HepG2 (cell line): ENCODE results near the gene FAM174C. TPM values are rescaled to one million over a fixed set of nuclear protein-coding genes. Genes with fewer than 3 reads are reported as not detected.

Source experiments
- ATF7 ChIP-seq, 2 experiments: fragments of 450-650 bp in 1 of 2; sonication (generic) in 1 of 2; formaldehyde crosslinking in 1 of 2; IDR thresholded peaks; 2 replicates each; pipeline versions ENCODE4 v1.4.0 to v1.6.1; 2016 to 2020; ENCODE audit warnings: antibody characterized with exemption in 1 of 2, mild to moderate bottlenecking in 1 of 2, missing genetic modification reagents in 1 of 2
- ELF1 ChIP-seq: sonication (generic); formaldehyde crosslinking; IDR thresholded peaks from 2 replicates; pipeline ENCODE4 v1.4.0; 2020; ENCODE audit warnings: missing genetic modification reagents
- KLF9 ChIP-seq: IDR thresholded peaks from 2 replicates; pipeline ENCODE4 v1.6.1; 2016; ENCODE audit warnings: low read depth
- MBNL3 ChIP-seq: fragments of 250-450 bp; sonication (Bioruptor Pico); conservative IDR thresholded peaks from 2 replicates; pipeline ENCODE4 v1.8.0; 2022; ENCODE audit warnings: mild to moderate bottlenecking, inconsistent platforms
- MXI1 ChIP-seq: IDR thresholded peaks from 3 replicates; pipeline ENCODE4 v1.6.1; 2012; ENCODE audit warnings: low read depth, low read length, inconsistent platforms, borderline replicate concordance
- TMF1 ChIP-seq: sonication (generic); formaldehyde crosslinking; IDR thresholded peaks from 2 replicates; pipeline ENCODE4 v1.8.1; 2022; ENCODE audit warnings: low read depth, missing genetic modification reagents
- YY1 ChIP-seq: IDR thresholded peaks from 2 replicates; pipeline ENCODE4 v1.6.1; 2011; ENCODE audit warnings: low read length, low read depth, moderate library complexity, mild to moderate bottlenecking; ENCODE audit not compliant: insufficient read depth, insufficient replicate concordance
- ZNF431 ChIP-seq: sonication (generic); formaldehyde crosslinking; IDR thresholded peaks from 2 replicates; pipeline ENCODE4 v1.9.0; 2022; ENCODE audit warnings: missing genetic modification reagents, low read depth, mild to moderate bottlenecking, borderline replicate concordance
- ZNF501 ChIP-seq: sonication (generic); formaldehyde crosslinking; IDR thresholded peaks from 2 replicates; pipeline ENCODE4 v1.5.1; 2020; ENCODE audit warnings: mild to moderate bottlenecking, moderate library complexity, missing genetic modification reagents
- polyA plus RNA-seq, 8 experiments: library from polyadenylated mRNA; depleted of rRNA in 3 of 8; stranded (reverse) in 7 of 8; unstranded in 1 of 8; fragments of >200 nt; fragmentation: Illumina TruSeq in 4 of 8; extraction: Trizol in 4 of 8; gene quantifications; 2 replicates each; pipeline versions ENCODE4 v1.2.1 to v1.2.3, GENCODE V29; 2011 to 2016; ENCODE audit warnings: low read depth in 4 of 8, missing spikeins in 1 of 8, mixed read lengths in 1 of 8; ENCODE audit not compliant: insufficient read depth in 1 of 8
- total RNA-seq, 5 experiments: library from RNA; depleted of rRNA; stranded (reverse); fragments of >200 nt; fragmentation: Illumina TruSeq; extraction: Trizol; gene quantifications; 2 replicates each; pipeline ENCODE4 v1.2.3, GENCODE V29; 2016; ENCODE audit warnings: low read depth in 1 of 5
- TF ChIP-seq, protein P1 (sequence below): sonication (generic); formaldehyde crosslinking; IDR thresholded peaks from 2 replicates; pipeline ENCODE4 v1.5.0; 2020; ENCODE audit warnings: missing genetic modification reagents, mild to moderate bottlenecking, borderline replicate concordance
- TF ChIP-seq, protein P2 (sequence below): sonication (generic); formaldehyde crosslinking; IDR thresholded peaks from 2 replicates; pipeline ENCODE4 v1.4.0; 2020; ENCODE audit warnings: mild to moderate bottlenecking, missing genetic modification reagents
- TF ChIP-seq, protein P3 (sequence below): sonication (generic); formaldehyde crosslinking; conservative IDR thresholded peaks from 2 replicates; pipeline ENCODE4 v1.8.0; 2022; ENCODE audit warnings: low read depth, missing genetic modification reagents
- TF ChIP-seq, protein P4 (sequence below): sonication (generic); formaldehyde crosslinking; IDR thresholded peaks from 2 replicates; pipeline ENCODE4 v1.4.0; 2020; ENCODE audit warnings: missing genetic modification reagents
- TF ChIP-seq, protein P5 (sequence below): sonication (generic); formaldehyde crosslinking; IDR thresholded peaks from 2 replicates; pipeline ENCODE4 v1.4.0; 2020; ENCODE audit warnings: missing genetic modification reagents, borderline replicate concordance
- TF ChIP-seq, protein P6 (sequence below): sonication (generic); formaldehyde crosslinking; IDR thresholded peaks from 2 replicates; pipeline ENCODE4 v1.5.1; 2020; ENCODE audit warnings: missing genetic modification reagents, mild to moderate bottlenecking, borderline replicate concordance

The FAM174C gene
- total and polyA plus RNA-seq, 2 of the 13 experiments (the other 11 are each of a cell fraction or from before 2014, with no cell fraction given): 19.5 to 31.3 TPM

DNA sequence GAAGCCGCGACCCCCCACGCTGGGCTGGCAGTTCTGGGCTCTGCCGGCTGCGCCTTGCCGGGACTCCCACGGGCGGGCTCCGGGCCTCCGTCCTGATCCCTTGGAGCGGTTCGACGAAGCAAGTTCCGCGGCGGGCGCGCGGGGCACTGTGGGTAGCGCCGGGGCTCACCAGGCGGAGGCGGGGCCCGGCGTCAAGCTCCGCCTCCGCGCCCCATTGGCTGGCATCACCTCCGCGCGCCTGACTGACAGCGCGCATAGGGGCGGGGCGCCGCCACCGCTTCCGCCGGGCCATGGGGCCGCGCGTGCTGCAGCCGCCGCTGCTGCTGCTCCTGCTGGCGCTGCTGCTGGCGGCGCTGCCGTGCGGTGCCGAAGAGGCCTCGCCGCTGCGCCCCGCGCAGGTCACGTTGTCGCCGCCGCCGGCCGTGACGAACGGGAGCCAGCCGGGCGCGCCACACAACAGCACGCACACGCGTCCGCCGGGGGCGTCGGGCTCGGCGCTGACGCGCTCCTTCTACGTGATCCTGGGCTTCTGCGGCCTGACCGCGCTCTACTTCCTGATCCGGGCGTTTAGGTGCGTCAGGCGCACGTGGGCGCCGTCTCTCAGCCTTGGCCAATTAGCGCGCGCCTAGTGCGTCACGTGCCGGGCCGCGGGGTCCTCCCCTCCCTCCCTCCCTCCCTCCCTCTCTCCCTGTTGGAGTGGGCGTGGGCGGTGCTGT lies at the start of gene FAM174C (continued):
- TF ChIP-seq, protein P1, sequence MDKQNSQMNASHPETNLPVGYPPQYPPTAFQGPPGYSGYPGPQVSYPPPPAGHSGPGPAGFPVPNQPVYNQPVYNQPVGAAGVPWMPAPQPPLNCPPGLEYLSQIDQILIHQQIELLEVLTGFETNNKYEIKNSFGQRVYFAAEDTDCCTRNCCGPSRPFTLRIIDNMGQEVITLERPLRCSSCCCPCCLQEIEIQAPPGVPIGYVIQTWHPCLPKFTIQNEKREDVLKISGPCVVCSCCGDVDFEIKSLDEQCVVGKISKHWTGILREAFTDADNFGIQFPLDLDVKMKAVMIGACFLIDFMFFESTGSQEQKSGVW: 0 out of 2 replicates have a peak, but pooled peaks have one; percentile 61
- TF ChIP-seq, protein P2, sequence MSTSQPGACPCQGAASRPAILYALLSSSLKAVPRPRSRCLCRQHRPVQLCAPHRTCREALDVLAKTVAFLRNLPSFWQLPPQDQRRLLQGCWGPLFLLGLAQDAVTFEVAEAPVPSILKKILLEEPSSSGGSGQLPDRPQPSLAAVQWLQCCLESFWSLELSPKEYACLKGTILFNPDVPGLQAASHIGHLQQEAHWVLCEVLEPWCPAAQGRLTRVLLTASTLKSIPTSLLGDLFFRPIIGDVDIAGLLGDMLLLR: peak; percentile 89
- TF ChIP-seq YY1: peak; percentile 72
- TF ChIP-seq MBNL3 (CRISPR knock-in tag): no peak
- TF ChIP-seq, protein P3, sequence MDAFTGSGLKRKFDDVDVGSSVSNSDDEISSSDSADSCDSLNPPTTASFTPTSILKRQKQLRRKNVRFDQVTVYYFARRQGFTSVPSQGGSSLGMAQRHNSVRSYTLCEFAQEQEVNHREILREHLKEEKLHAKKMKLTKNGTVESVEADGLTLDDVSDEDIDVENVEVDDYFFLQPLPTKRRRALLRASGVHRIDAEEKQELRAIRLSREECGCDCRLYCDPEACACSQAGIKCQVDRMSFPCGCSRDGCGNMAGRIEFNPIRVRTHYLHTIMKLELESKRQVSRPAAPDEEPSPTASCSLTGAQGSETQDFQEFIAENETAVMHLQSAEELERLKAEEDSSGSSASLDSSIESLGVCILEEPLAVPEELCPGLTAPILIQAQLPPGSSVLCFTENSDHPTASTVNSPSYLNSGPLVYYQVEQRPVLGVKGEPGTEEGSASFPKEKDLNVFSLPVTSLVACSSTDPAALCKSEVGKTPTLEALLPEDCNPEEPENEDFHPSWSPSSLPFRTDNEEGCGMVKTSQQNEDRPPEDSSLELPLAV (CRISPR knock-in tag): peak; percentile 84; the same call in 1 of the 2 replicates
- TF ChIP-seq KLF9 (CRISPR knock-in tag): no peak
- TF ChIP-seq ATF7 (IDR thresholded peaks at IDR 0.05): no peak
- TF ChIP-seq ATF7 (CRISPR knock-in tag; IDR thresholded peaks at IDR 0.05): no peak
- TF ChIP-seq, protein P4, sequence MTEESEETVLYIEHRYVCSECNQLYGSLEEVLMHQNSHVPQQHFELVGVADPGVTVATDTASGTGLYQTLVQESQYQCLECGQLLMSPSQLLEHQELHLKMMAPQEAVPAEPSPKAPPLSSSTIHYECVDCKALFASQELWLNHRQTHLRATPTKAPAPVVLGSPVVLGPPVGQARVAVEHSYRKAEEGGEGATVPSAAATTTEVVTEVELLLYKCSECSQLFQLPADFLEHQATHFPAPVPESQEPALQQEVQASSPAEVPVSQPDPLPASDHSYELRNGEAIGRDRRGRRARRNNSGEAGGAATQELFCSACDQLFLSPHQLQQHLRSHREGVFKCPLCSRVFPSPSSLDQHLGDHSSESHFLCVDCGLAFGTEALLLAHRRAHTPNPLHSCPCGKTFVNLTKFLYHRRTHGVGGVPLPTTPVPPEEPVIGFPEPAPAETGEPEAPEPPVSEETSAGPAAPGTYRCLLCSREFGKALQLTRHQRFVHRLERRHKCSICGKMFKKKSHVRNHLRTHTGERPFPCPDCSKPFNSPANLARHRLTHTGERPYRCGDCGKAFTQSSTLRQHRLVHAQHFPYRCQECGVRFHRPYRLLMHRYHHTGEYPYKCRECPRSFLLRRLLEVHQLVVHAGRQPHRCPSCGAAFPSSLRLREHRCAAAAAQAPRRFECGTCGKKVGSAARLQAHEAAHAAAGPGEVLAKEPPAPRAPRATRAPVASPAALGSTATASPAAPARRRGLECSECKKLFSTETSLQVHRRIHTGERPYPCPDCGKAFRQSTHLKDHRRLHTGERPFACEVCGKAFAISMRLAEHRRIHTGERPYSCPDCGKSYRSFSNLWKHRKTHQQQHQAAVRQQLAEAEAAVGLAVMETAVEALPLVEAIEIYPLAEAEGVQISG (CRISPR knock-in tag): peak; percentile 88
- peak; percentile 51; the same call in 1 of the 2 replicates for TF ChIP-seq ZNF501 (CRISPR knock-in tag)
- peak; percentile 95 for TF ChIP-seq ELF1 (CRISPR knock-in tag)
- TF ChIP-seq TMF1: peak; percentile 94
- TF ChIP-seq, protein P5, sequence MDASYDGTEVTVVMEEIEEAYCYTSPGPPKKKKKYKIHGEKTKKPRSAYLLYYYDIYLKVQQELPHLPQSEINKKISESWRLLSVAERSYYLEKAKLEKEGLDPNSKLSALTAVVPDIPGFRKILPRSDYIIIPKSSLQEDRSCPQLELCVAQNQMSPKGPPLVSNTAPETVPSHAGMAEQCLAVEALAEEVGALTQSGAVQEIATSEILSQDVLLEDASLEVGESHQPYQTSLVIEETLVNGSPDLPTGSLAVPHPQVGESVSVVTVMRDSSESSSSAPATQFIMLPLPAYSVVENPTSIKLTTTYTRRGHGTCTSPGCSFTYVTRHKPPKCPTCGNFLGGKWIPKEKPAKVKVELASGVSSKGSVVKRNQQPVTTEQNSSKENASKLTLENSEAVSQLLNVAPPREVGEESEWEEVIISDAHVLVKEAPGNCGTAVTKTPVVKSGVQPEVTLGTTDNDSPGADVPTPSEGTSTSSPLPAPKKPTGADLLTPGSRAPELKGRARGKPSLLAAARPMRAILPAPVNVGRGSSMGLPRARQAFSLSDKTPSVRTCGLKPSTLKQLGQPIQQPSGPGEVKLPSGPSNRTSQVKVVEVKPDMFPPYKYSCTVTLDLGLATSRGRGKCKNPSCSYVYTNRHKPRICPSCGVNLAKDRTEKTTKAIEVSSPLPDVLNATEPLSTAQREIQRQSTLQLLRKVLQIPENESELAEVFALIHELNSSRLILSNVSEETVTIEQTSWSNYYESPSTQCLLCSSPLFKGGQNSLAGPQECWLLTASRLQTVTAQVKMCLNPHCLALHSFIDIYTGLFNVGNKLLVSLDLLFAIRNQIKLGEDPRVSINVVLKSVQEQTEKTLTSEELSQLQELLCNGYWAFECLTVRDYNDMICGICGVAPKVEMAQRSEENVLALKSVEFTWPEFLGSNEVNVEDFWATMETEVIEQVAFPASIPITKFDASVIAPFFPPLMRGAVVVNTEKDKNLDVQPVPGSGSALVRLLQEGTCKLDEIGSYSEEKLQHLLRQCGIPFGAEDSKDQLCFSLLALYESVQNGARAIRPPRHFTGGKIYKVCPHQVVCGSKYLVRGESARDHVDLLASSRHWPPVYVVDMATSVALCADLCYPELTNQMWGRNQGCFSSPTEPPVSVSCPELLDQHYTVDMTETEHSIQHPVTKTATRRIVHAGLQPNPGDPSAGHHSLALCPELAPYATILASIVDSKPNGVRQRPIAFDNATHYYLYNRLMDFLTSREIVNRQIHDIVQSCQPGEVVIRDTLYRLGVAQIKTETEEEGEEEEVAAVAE: no peak
- TF ChIP-seq ZNF431 (CRISPR knock-in tag): peak; percentile 89
- peak; percentile 48; the same call in 1 of the 3 replicates for TF ChIP-seq MXI1
- TF ChIP-seq, protein P6, sequence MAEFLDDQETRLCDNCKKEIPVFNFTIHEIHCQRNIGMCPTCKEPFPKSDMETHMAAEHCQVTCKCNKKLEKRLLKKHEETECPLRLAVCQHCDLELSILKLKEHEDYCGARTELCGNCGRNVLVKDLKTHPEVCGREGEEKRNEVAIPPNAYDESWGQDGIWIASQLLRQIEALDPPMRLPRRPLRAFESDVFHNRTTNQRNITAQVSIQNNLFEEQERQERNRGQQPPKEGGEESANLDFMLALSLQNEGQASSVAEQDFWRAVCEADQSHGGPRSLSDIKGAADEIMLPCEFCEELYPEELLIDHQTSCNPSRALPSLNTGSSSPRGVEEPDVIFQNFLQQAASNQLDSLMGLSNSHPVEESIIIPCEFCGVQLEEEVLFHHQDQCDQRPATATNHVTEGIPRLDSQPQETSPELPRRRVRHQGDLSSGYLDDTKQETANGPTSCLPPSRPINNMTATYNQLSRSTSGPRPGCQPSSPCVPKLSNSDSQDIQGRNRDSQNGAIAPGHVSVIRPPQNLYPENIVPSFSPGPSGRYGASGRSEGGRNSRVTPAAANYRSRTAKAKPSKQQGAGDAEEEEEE (CRISPR knock-in tag): no peak
